Measurements from ENCODE around the gene AGAP1.

DNA sequence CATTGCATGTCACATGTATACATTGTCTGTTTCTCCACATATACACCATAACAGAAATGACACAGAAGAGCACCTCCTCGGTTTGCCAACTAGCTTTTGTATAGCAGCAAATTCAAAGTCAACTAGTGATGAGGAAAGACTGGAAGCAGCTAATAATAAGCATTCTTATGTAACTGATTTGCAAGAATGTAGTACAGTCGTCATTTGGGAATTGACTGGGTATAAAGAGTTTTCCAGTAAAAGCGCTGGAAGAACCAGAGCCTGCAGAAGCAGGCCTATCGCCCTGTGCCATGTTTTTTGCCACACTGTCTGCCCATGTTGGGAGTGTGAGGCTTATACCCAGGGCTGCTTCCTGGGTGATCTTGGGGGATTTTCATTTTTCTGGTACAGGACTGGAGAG lies 363.8 kb downstream of the AGAP1 start:
- TF ChIP-seq CTCF (IDR thresholded peaks at IDR 0.05): no peak
- no peak for TF ChIP-seq POLR2AphosphoS5 (IDR thresholded peaks at IDR 0.05)

All from sigmoid colon (tissue), 4 donors.